Lower lobe of right lung (tissue), 2 donors: ENCODE results near the gene HPCAL1. TPM values are rescaled to one million over a fixed set of nuclear protein-coding genes. Genes with fewer than 3 reads are reported as not detected.

Experiments
- ATAC-seq, 2 donors: fragments of 200-7000 bp; cut with Tn5 transposase; one replicate each; pipeline ENCODE4 v1.9.1; 2020 to 2022; ENCODE audit warnings: mild to moderate bottlenecking in 2 of 2, moderate library complexity in 2 of 2
- DNase-seq: peaks from one replicate; pipeline ENCODE4 v3.0.0-alpha.2; 2020
- H3K27ac ChIP-seq: fragments of 200-600 bp; one replicate; pipeline ENCODE4 v1.8.0; 2022
- H3K27me3 ChIP-seq: fragments of 200-600 bp; one replicate; pipeline ENCODE4 v1.8.0; 2022; ENCODE audit warnings: low read depth
- H3K36me3 ChIP-seq: fragments of 200-600 bp; one replicate; pipeline ENCODE4 v1.8.0; 2022; ENCODE audit warnings: mild to moderate bottlenecking
- H3K4me1 ChIP-seq: fragments of 200-600 bp; one replicate; pipeline ENCODE4 v1.8.0; 2022
- H3K4me3 ChIP-seq: fragments of 200-600 bp; one replicate; pipeline ENCODE4 v1.8.0; 2022; ENCODE audit warnings: mild to moderate bottlenecking
- H3K9me3 ChIP-seq: fragments of 200-600 bp; one replicate; pipeline ENCODE4 v1.8.0; 2022
- CTCF ChIP-seq: fragments of 200-600 bp; IDR thresholded peaks from one replicate; pipeline ENCODE4 v1.8.0; 2022; ENCODE audit warnings: antibody characterized with exemption, mild to moderate bottlenecking
- intact Hi-C: fragments of 100-400 bp; cut with DNase I; formaldehyde crosslinking; loops from one replicate; pipeline ENCODE4 v1.11.0; 2022
- total RNA-seq: library from RNA; stranded (reverse); fragmentation: NEBNext Ultra II Directional; extraction: Animal tissue kit (Norgen Biotek cat#: 25700); gene quantifications from one replicate; pipeline ENCODE4 v1.2.1, GENCODE V29; 2021
- donor health status: DM: no; HTN: yes; CAD: no; lungs with severe emphysema.

Gene HPCAL1
- total RNA-seq, 1 donor from 2014 or later = 132 TPM

GRCh38 chr2:10359731-10360329 lies 57.1 kb downstream of the HPCAL1 start:
- intact Hi-C loops = no loop called here
- H3K9me3 ChIP-seq = no peaks in the 10 kb centered on the region
- DNase-seq (no peak), ATAC-seq (no peak)
- no peak overlapping the region for H3K27ac ChIP-seq
- peaks cover 15% of the 10 kb centered on the region for H3K36me3 ChIP-seq
- peaks cover 22% of the 10 kb centered on the region for H3K4me1 ChIP-seq
- TF ChIP-seq CTCF = no peak
- no peaks in the 10 kb centered on the region for H3K27me3 ChIP-seq
- H3K4me3 ChIP-seq = no peak overlapping the region

GRCh38 chr2:10360460-10360849 lies 57.8 kb downstream of the HPCAL1 start:
- no peak for DNase-seq
- no peaks in the 10 kb centered on the region for H3K9me3 ChIP-seq
- H3K4me1 ChIP-seq = peaks cover 27% of the 10 kb centered on the region
- no peak for TF ChIP-seq CTCF
- H3K27ac ChIP-seq = no peak overlapping the region
- intact Hi-C loops = no loop called here
- ATAC-seq = no peak
- H3K36me3 ChIP-seq = peaks cover 14% of the 10 kb centered on the region
- H3K4me3 ChIP-seq = no peak overlapping the region
- no peaks in the 10 kb centered on the region for H3K27me3 ChIP-seq

GRCh38 chr2:10360850-10361588 lies 58.3 kb downstream of the HPCAL1 start:
- no peak for DNase-seq
- H3K27ac ChIP-seq = no peak overlapping the region
- intact Hi-C loops = no loop called here
- ATAC-seq = no peak
- peaks cover 32% of the 10 kb centered on the region for H3K4me1 ChIP-seq
- no peaks in the 10 kb centered on the region for H3K9me3 ChIP-seq
- peaks cover 14% of the 10 kb centered on the region for H3K36me3 ChIP-seq
- TF ChIP-seq CTCF = no peak
- H3K27me3 ChIP-seq = no peaks in the 10 kb centered on the region
- H3K4me3 ChIP-seq = no peak overlapping the region

- peaks cover 30% of the 10 kb centered on the region for H3K4me1 ChIP-seq
Measured at GRCh38 chr2:10362096-10362897, 59.6 kb downstream of the HPCAL1 start.

More at GRCh38 chr2:10362096-10362897, 59.6 kb downstream of the HPCAL1 start:
- no peak for TF ChIP-seq CTCF
- Histone ChIP-seq H3K27me3 (no peaks in the 10 kb centered on the region), H3K36me3 (peaks cover 14% of the 10 kb centered on the region), H3K27ac (no peak overlapping the region), H3K9me3 (no peaks in the 10 kb centered on the region), H3K4me3 (no peak overlapping the region)
- ATAC-seq = no peak
- intact Hi-C loops = no loop called here
- DNase-seq = no peak
